ENCODE data around the gene SFMBT2.

The SFMBT2 gene

DNA sequence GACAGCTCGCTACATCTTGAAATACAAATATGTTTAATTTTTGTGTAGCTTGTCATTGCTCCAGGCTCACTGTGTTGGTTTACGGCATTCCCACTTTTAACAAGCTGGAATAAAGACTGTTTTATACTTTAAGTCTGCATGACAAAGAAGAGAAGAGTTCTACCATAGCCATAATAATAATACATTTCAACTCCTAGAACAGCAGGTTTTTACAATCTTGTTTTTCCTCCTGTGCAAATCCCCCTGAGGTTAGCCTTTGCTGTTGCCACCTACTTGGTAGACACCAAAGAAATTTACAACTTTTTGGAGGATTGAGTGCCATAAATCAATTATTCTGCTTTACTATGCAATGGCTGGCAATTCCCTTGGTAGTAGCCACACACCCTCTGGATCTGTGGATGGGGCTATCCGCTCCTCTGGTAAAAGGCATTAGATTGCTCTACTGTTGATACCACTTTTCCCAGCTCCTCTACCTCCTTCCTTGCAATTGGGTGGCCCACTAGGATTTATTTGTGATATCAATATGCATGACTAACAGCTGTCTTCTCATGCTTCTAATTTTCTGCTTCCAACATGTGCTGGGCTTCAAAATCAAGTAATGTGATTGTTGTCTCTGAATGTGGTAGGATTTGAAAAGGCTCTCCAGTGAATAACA lies 60.2 kb downstream of the SFMBT2 start:
- Histone ChIP-seq H3K27me3 (ENCODE audit: control insufficient read depth, low read length) (no peaks in the 10 kb centered on the region), H3K36me3 (ENCODE audit: control insufficient read depth, low read length) (no peaks in the 10 kb centered on the region), H3K79me2 (ENCODE audit: control insufficient read depth, low read length) (peaks cover 5% of the 10 kb centered on the region), H3F3A (ENCODE audit: control insufficient read depth, insufficient read depth) (no peaks in the 10 kb centered on the region), H3K27ac (ENCODE audit: low read depth, low read length) (no peak overlapping the region), H3K4me3 (ENCODE audit: low read length) (no peak overlapping the region), H3K9me2 (replicated peaks; ENCODE audit: control insufficient read depth, low read length) (no peaks in the 10 kb centered on the region), H3K4me2 (ENCODE audit: low read length) (no peak overlapping the region), H3K9me3 (ENCODE audit: control insufficient read depth, insufficient read depth, low read length) (no peaks in the 10 kb centered on the region), H3K4me1 (ENCODE audit: control insufficient read depth, low read length) (no peaks in the 10 kb centered on the region), H4K20me1 (ENCODE audit: control insufficient read depth, insufficient read depth, low read depth, low read length) (no peaks in the 10 kb centered on the region)
- TF ChIP-seq, protein P1, sequence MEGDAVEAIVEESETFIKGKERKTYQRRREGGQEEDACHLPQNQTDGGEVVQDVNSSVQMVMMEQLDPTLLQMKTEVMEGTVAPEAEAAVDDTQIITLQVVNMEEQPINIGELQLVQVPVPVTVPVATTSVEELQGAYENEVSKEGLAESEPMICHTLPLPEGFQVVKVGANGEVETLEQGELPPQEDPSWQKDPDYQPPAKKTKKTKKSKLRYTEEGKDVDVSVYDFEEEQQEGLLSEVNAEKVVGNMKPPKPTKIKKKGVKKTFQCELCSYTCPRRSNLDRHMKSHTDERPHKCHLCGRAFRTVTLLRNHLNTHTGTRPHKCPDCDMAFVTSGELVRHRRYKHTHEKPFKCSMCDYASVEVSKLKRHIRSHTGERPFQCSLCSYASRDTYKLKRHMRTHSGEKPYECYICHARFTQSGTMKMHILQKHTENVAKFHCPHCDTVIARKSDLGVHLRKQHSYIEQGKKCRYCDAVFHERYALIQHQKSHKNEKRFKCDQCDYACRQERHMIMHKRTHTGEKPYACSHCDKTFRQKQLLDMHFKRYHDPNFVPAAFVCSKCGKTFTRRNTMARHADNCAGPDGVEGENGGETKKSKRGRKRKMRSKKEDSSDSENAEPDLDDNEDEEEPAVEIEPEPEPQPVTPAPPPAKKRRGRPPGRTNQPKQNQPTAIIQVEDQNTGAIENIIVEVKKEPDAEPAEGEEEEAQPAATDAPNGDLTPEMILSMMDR (IDR thresholded peaks at IDR 0.05; ENCODE audit: low read depth, low read length, poor library complexity, severe bottlenecking), result no peak
- no peak for TF ChIP-seq EZH2phosphoT487 (IDR thresholded peaks at IDR 0.05; ENCODE audit: borderline replicate concordance, low read length)

DNA sequence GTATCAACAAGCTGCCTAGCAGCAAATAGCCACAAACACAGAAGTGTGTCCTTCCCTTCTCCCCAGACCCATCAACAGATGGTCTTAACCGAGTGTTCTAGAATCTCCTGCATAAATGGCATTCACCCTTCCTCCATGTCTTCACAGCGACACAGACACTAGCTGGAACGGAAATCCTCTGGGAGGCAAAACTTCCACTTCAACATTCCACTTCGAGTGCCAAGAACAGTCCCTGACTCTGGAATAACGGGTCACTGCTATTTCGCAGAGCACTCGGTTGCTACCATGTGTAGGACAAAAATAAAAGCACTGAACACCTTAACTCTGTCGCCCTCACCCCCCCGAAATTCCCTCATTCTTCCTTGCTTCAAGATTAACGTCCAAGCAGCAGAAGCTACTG lies 65.1 kb downstream of the SFMBT2 start:
- no peaks in the 10 kb centered on the region for H3K27me3 ChIP-seq (ENCODE audit: control insufficient read depth, low read length)
- H3F3A ChIP-seq (ENCODE audit: control insufficient read depth, insufficient read depth), result no peaks in the 10 kb centered on the region
- H4K20me1 ChIP-seq (ENCODE audit: control insufficient read depth, insufficient read depth, low read depth, low read length), result no peaks in the 10 kb centered on the region
- peaks cover 3% of the 10 kb centered on the region; the same call in 1 of the 2 replicates for H3K79me2 ChIP-seq (ENCODE audit: control insufficient read depth, low read length)
- no peaks in the 10 kb centered on the region for H3K4me1 ChIP-seq (ENCODE audit: control insufficient read depth, low read length)
- H3K9me3 ChIP-seq (ENCODE audit: control insufficient read depth, insufficient read depth, low read length), result no peaks in the 10 kb centered on the region
- no peak overlapping the region for H3K4me2 ChIP-seq (ENCODE audit: low read length)
- no peak overlapping the region for H3K4me3 ChIP-seq (ENCODE audit: low read length)
- no peaks in the 10 kb centered on the region for H3K36me3 ChIP-seq (ENCODE audit: control insufficient read depth, low read length)
- H3K27ac ChIP-seq (ENCODE audit: low read depth, low read length), result no peak overlapping the region
- TF ChIP-seq, protein P1 (IDR thresholded peaks at IDR 0.05; ENCODE audit: low read depth, low read length, poor library complexity, severe bottlenecking), result no peak
- no peak for TF ChIP-seq EZH2phosphoT487 (IDR thresholded peaks at IDR 0.05; ENCODE audit: borderline replicate concordance, low read length)
- no peaks in the 10 kb centered on the region for H3K9me2 ChIP-seq (replicated peaks; ENCODE audit: control insufficient read depth, low read length)

- H3K36me3 ChIP-seq (ENCODE audit: control insufficient read depth, low read length), result no peaks in the 10 kb centered on the region
- peaks cover 3% of the 10 kb centered on the region; the same call in 1 of the 2 replicates for H3K79me2 ChIP-seq (ENCODE audit: control insufficient read depth, low read length)
- H4K20me1 ChIP-seq (ENCODE audit: control insufficient read depth, insufficient read depth, low read depth, low read length), result no peaks in the 10 kb centered on the region
- H3K27me3 ChIP-seq (ENCODE audit: control insufficient read depth, low read length), result no peaks in the 10 kb centered on the region
- H3K4me1 ChIP-seq (ENCODE audit: control insufficient read depth, low read length), result no peaks in the 10 kb centered on the region
- no peak overlapping the region for H3K4me3 ChIP-seq (ENCODE audit: low read length)
- no peaks in the 10 kb centered on the region for H3K9me2 ChIP-seq (replicated peaks; ENCODE audit: control insufficient read depth, low read length)
- TF ChIP-seq EZH2phosphoT487 (IDR thresholded peaks at IDR 0.05; ENCODE audit: borderline replicate concordance, low read length), result no peak
- TF ChIP-seq, protein P1 (IDR thresholded peaks at IDR 0.05; ENCODE audit: low read depth, low read length, poor library complexity, severe bottlenecking), result no peak
- H3F3A ChIP-seq (ENCODE audit: control insufficient read depth, insufficient read depth), result no peaks in the 10 kb centered on the region
- H3K4me2 ChIP-seq (ENCODE audit: low read length), result no peak overlapping the region
- H3K27ac ChIP-seq (ENCODE audit: low read depth, low read length), result no peak overlapping the region
- H3K9me3 ChIP-seq (ENCODE audit: control insufficient read depth, insufficient read depth, low read length), result no peaks in the 10 kb centered on the region
Observed at GRCh38 chr10:7343040-7343439, 67.8 kb downstream of the SFMBT2 start.
